HepG2 (cell line): Measurements from ENCODE around the gene B4GALT2. TPM values are rescaled to one million over a fixed set of nuclear protein-coding genes. Genes with fewer than 3 reads are reported as not detected.
A peak's percentile ranks its signal among the peaks of the same experiment; 100 is the strongest.

Experiments
- ATAC-seq: fragments of 200-7000 bp; cut with Tn5 transposase; 3 replicates; pipeline ENCODE4 v1.9.1; 2020; ENCODE audit warnings: mild to moderate bottlenecking, moderate library complexity
- BruUV-seq: library from RNA; stranded (reverse); fragments of 400-500 nt; replicated peaks from 2 replicates; lab custom pipeline; 2021; lab: Mats Ljungman, UMichigan
- CTCF ChIA-PET: fragments of 300-600 bp; formaldehyde crosslinking; extraction: SDS; loops from one replicate; lab custom pipeline; 2021; ENCODE audit warnings: low total read pairs, inconsistent platforms, low intra/inter-chr PET ratio; lab: Yijun Ruan, JAX
- POLR2A ChIA-PET: fragments of 350-600 bp; sonication (Branson Sonifier 250); formaldehyde crosslinking; loops from one replicate; lab custom pipeline; 2020; ENCODE audit warnings: antibody characterized with exemption, inconsistent platforms; lab: Yijun Ruan, JAX
- DNase-seq: peaks from one replicate; pipeline ENCODE4 v3.0.0-alpha.2; 2015; ENCODE audit warnings: low spot score
- FAIRE-seq: peaks from 3 replicates; lab custom pipeline; 2011; peaks lifted over from hg19 to GRCh38; lab: Jason Lieb, UNC
- H2AFZ ChIP-seq: one replicate; pipeline ENCODE4 v1.6.1; 2011; ENCODE audit warnings: low read length, inconsistent platforms
- H3K27ac ChIP-seq: fragments of 300-600 bp; 3 replicates; pipeline ENCODE4 v1.8.0; 2011; ENCODE audit warnings: mixed run types, mild to moderate bottlenecking, mixed read lengths, low read length, inconsistent platforms; ENCODE audit not compliant: insufficient read depth; ENCODE audit errors: extremely low read length
- H3K27me3 ChIP-seq, 2 experiments: fragments of 200-600 bp in 1 of 2; 2 replicates in 1 of 2; 3 replicates in 1 of 2; pipeline versions ENCODE4 v1.6.0 to v1.8.0; 2011; ENCODE audit warnings: low read length in 2 of 2, mild to moderate bottlenecking in 2 of 2, moderate library complexity in 2 of 2, inconsistent platforms in 1 of 2; ENCODE audit not compliant: insufficient read depth in 2 of 2, control insufficient read depth in 1 of 2
- H3K36me3 ChIP-seq, 2 experiments: fragments of 200-600 bp in 1 of 2; replicated peaks in 1 of 2; 2 replicates in 1 of 2; 3 replicates in 1 of 2; pipeline versions ENCODE4 v1.5.1 to v1.8.0; 2011; ENCODE audit warnings: low read length in 2 of 2, inconsistent platforms in 1 of 2; ENCODE audit not compliant: insufficient read depth in 2 of 2, control insufficient read depth in 1 of 2
- H3K4me1 ChIP-seq: 2 replicates; pipeline ENCODE4 v1.5.1; 2012; ENCODE audit warnings: low read length, inconsistent platforms; ENCODE audit not compliant: insufficient read depth
- H3K4me2 ChIP-seq: 2 replicates; pipeline ENCODE4 v1.6.0; 2011; ENCODE audit warnings: low read depth, low read length, inconsistent platforms
- H3K4me3 ChIP-seq, 3 experiments: fragments of 200-600 bp in 1 of 3; sonication (generic), shearing (Covaris generic) in 1 of 3; replicated peaks in 1 of 3; 2 replicates each; pipeline ENCODE4 v1.5.1; 2011 to 2016; ENCODE audit warnings: low read length in 3 of 3, inconsistent platforms in 2 of 3, low read depth in 2 of 3, mild to moderate bottlenecking in 2 of 3, control low read depth in 1 of 3, mixed read lengths in 1 of 3; ENCODE audit not compliant: insufficient read depth in 1 of 3
- H3K79me2 ChIP-seq: one replicate; pipeline ENCODE4 v1.6.1; 2011; ENCODE audit warnings: low read length, inconsistent platforms; ENCODE audit not compliant: insufficient read depth
- H3K9ac ChIP-seq: 2 replicates; pipeline ENCODE4 v1.6.0; 2011; ENCODE audit warnings: mild to moderate bottlenecking, low read depth, low read length, inconsistent platforms; ENCODE audit not compliant: insufficient read depth
- H3K9me3 ChIP-seq: 2 replicates; pipeline ENCODE4 v1.5.1; 2012; ENCODE audit warnings: mild to moderate bottlenecking, low read length
- H4K20me1 ChIP-seq: 2 replicates; pipeline ENCODE4 v1.6.0; 2011; ENCODE audit warnings: inconsistent platforms, mild to moderate bottlenecking, low read length, moderate library complexity; ENCODE audit not compliant: insufficient read depth
- ATF7-NPFF ChIP-seq: sonication (generic); formaldehyde crosslinking; IDR thresholded peaks from 2 replicates; pipeline ENCODE4 v1.8.1; 2023; ENCODE audit warnings: mild to moderate bottlenecking, low read depth, missing genetic modification reagents, moderate library complexity
- EEA1 ChIP-seq: sonication (generic); formaldehyde crosslinking; IDR thresholded peaks from 2 replicates; pipeline ENCODE4 v1.5.1; 2020; ENCODE audit warnings: mild to moderate bottlenecking, missing genetic modification reagents, borderline replicate concordance
- ZNF260 ChIP-seq: sonication (generic); formaldehyde crosslinking; IDR thresholded peaks from 2 replicates; pipeline ENCODE4 v1.4.0; 2020; ENCODE audit warnings: missing genetic modification reagents, low read depth, mild to moderate bottlenecking, borderline replicate concordance
- ZNF3 ChIP-seq: IDR thresholded peaks from 2 replicates; pipeline ENCODE4 v1.7.0; 2017; ENCODE audit warnings: inconsistent platforms
- ZNF317 ChIP-seq: sonication (generic); formaldehyde crosslinking; IDR thresholded peaks from 2 replicates; pipeline ENCODE4 v1.5.0; 2020; ENCODE audit warnings: mild to moderate bottlenecking, missing genetic modification reagents
- ZNF549 ChIP-seq: sonication (generic); formaldehyde crosslinking; IDR thresholded peaks from 2 replicates; pipeline ENCODE4 v1.5.0; 2020; ENCODE audit warnings: missing genetic modification reagents
- WGBS: methylation state at CpG from one replicate; pipeline ENCODE4 v1.1.6; 2017; ENCODE audit warnings: low lambda C conversion rate; 5-methylcytosine and 5-hydroxymethylcytosine counted together
- in situ Hi-C: cut with HindIII; loops from 2 replicates; pipeline ENCODE4 v1.10.0; 2017; ENCODE audit warnings: low pct_unique_long_range_greater_than_20kb; ENCODE audit not compliant: extremely low pct_ligation_motif_present
- intact Hi-C: fragments of 100-400 bp; cut with micrococcal nuclease; formaldehyde crosslinking; loops from one replicate; pipeline ENCODE4 v1.10.0; 2022; ENCODE audit not compliant: unreplicated experiment
- polyA plus RNA-seq, 8 experiments: library from polyadenylated mRNA; depleted of rRNA in 3 of 8; stranded (reverse) in 7 of 8; unstranded in 1 of 8; fragments of >200 nt; fragmentation: Illumina TruSeq in 4 of 8; extraction: Trizol in 4 of 8; gene quantifications; 2 replicates each; pipeline versions ENCODE4 v1.2.1 to v1.2.3, GENCODE V29; 2011 to 2016; ENCODE audit warnings: low read depth in 4 of 8, missing spikeins in 1 of 8, mixed read lengths in 1 of 8; ENCODE audit not compliant: insufficient read depth in 1 of 8
- total RNA-seq, 5 experiments: library from RNA; depleted of rRNA; stranded (reverse); fragments of >200 nt; fragmentation: Illumina TruSeq; extraction: Trizol; gene quantifications; 2 replicates each; pipeline ENCODE4 v1.2.3, GENCODE V29; 2016; ENCODE audit warnings: low read depth in 1 of 5
- TF ChIP-seq, protein P1 (sequence below): sonication (generic); formaldehyde crosslinking; IDR thresholded peaks from 2 replicates; pipeline ENCODE4 v1.4.0; 2020; ENCODE audit warnings: missing genetic modification reagents
- TF ChIP-seq, protein P2 (sequence below): sonication (generic); formaldehyde crosslinking; IDR thresholded peaks from 2 replicates; pipeline ENCODE4 v1.8.0; 2022; ENCODE audit warnings: mild to moderate bottlenecking, missing genetic modification reagents; ENCODE audit not compliant: insufficient replicate concordance

Gene B4GALT2
- total and polyA plus RNA-seq, 2 of the 13 experiments (the other 11 are each of a cell fraction or from before 2014, with no cell fraction given): 41.9 to 78.0 TPM

DNA sequence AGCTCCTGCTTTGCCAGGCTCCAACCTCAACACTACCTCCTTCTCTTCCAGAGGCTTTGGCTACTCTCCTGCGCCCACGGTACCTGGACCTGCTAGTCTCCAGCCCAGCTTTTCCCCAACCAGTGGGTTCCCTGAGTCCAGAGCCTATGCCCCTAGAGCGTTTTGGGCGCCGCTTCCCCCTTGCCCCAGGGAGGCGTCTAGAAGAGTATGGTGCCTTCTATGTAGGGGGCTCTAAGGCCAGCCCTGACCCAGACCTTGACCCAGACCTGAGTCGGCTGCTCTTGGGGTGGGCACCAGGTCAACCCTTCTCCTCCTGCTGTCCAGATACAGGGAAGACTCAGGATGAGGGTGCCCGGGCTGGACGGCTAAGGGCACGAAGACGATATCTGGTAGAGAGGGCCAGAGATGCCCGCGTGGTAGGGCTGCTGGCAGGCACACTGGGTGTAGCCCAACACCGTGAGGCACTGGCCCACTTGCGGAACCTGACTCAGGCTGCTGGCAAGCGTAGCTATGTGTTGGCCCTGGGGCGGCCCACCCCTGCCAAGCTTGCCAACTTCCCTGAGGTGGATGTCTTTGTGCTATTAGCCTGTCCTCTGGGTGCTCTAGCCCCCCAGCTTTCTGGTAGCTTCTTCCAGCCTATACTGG lies 7.6 kb upstream of the B4GALT2 start:
- intact Hi-C loops: no loop called here
- TF ChIP-seq, protein P1, sequence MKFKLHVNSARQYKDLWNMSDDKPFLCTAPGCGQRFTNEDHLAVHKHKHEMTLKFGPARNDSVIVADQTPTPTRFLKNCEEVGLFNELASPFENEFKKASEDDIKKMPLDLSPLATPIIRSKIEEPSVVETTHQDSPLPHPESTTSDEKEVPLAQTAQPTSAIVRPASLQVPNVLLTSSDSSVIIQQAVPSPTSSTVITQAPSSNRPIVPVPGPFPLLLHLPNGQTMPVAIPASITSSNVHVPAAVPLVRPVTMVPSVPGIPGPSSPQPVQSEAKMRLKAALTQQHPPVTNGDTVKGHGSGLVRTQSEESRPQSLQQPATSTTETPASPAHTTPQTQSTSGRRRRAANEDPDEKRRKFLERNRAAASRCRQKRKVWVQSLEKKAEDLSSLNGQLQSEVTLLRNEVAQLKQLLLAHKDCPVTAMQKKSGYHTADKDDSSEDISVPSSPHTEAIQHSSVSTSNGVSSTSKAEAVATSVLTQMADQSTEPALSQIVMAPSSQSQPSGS (CRISPR knock-in tag): no peak
- TF ChIP-seq ZNF3: no peak
- TF ChIP-seq, protein P2, sequence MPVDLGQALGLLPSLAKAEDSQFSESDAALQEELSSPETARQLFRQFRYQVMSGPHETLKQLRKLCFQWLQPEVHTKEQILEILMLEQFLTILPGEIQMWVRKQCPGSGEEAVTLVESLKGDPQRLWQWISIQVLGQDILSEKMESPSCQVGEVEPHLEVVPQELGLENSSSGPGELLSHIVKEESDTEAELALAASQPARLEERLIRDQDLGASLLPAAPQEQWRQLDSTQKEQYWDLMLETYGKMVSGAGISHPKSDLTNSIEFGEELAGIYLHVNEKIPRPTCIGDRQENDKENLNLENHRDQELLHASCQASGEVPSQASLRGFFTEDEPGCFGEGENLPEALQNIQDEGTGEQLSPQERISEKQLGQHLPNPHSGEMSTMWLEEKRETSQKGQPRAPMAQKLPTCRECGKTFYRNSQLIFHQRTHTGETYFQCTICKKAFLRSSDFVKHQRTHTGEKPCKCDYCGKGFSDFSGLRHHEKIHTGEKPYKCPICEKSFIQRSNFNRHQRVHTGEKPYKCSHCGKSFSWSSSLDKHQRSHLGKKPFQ (CRISPR knock-in tag): no peak
- no peak for TF ChIP-seq ZNF549 (CRISPR knock-in tag)
- no peak for TF ChIP-seq EEA1 (CRISPR knock-in tag)
- TF ChIP-seq ATF7-NPFF (CRISPR knock-in tag): no peak
- TF ChIP-seq ZNF260 (CRISPR knock-in tag): no peak
- no peak for TF ChIP-seq ZNF317
- TF ChIP-seq, all 625 proteins: peak for 0
- POLR2A ChIA-PET: interaction anchor here (1.9 kb wide), 1 partner anchor 24 kb away, joined by 10 read pairs; the partner anchor contains the start of gene IPO13

More for the DNA sequence above, 7.6 kb upstream of the B4GALT2 start:
- no peak for ATAC-seq
- BruUV-seq: no TSS peak
- CTCF ChIA-PET: no interaction called here
- H4K20me1 ChIP-seq: peaks cover 3% of the 10 kb centered on the region; the same call in 1 of the 2 replicates
- H3K4me1 ChIP-seq: peaks cover 31% of the 10 kb centered on the region
- no peak overlapping the region for H3K9ac ChIP-seq
- no peak overlapping the region for H3K27ac ChIP-seq
- H3K79me2 ChIP-seq: peaks cover 25% of the 10 kb centered on the region
- peaks cover 1 to 2% of the 10 kb centered on the region in 2 experiments; a peak in 2 of 5 replicates for H3K36me3 ChIP-seq
- WGBS: 97% methylated on average over 14 of the region's 17 CpGs
- H3K9me3 ChIP-seq: no peaks in the 10 kb centered on the region
- FAIRE-seq: no peak
- H3K4me3 ChIP-seq: peak overlapping the region in 2 of 3 experiments; percentile 91 to 94; a peak in 3 of 6 replicates
- in situ Hi-C loops: no loop called here
- no peaks in the 10 kb centered on the region for H3K27me3 ChIP-seq
- peak overlapping the region; percentile 75; the same call in 1 of the 2 replicates for H3K4me2 ChIP-seq
- no peak overlapping the region for H2AFZ ChIP-seq
- DNase-seq: no peak
